ENCODE results near the gene APAF1. TPM values are rescaled to one million over a fixed set of nuclear protein-coding genes. Genes with fewer than 3 reads are reported as not detected.
A peak's percentile ranks its signal among the peaks of the same experiment; 100 is the strongest.

APAF1 gene
- total RNA-seq, 2 experiments from 2014 or later: 19.6 to 20.8 TPM

DNA sequence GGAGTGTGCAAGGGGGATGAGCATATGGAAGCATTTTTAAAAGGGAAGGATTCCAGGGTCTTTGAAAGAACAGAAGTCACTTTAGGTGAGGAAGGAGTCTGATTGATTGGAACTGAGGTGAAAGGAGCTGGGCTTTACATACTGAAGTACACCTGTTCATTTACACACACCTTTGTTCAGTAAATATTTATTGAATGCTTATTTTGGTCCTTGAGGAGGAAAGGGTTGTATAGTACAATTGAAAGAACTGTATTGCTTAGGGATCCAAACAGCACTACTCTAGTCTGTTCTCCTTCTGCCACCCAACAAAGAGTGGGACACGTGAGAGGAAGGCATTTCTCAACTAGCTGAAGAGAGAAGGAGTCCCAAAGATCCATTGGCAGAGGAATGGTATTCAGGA lies 63.9 kb downstream of the APAF1 start:
- Mint-ChIP-seq H3K4me3 (no peak overlapping the region), H3K27me3 (no peaks in the 10 kb centered on the region), H3K27ac (no peak overlapping the region), H3K36me3 (peaks cover 22% of the 10 kb centered on the region), H3K9me3 (no peaks in the 10 kb centered on the region), H3K4me1 (ENCODE audit: low read depth) (peaks cover 2% of the 10 kb centered on the region)
- ChIA-PET CTCF (no interaction called here), POLR2A (no interaction called here)
- DNase-seq: no peak
- intact Hi-C loops (cut with micrococcal nuclease): no loop called here

GRCh38 chr12:98714426-98714825 lies 69.3 kb downstream of the APAF1 start:
- Mint-ChIP-seq H3K36me3 (peaks cover 23% of the 10 kb centered on the region), H3K27ac (no peak overlapping the region), H3K4me3 (no peak overlapping the region), H3K4me1 (ENCODE audit: low read depth) (no peaks in the 10 kb centered on the region), H3K9me3 (no peaks in the 10 kb centered on the region), H3K27me3 (no peaks in the 10 kb centered on the region)
- CTCF ChIA-PET: no interaction called here
- intact Hi-C loops (cut with micrococcal nuclease): no loop called here
- POLR2A ChIA-PET: no interaction called here
- DNase-seq: no peak

- peaks cover 19% of the 10 kb centered on the region for H3K36me3 Mint-ChIP-seq
- no peak overlapping the region for H3K4me3 Mint-ChIP-seq
- intact Hi-C loops (cut with micrococcal nuclease): no loop called here
- H3K27ac Mint-ChIP-seq: no peak overlapping the region
- H3K4me1 Mint-ChIP-seq (ENCODE audit: low read depth): peaks cover 6% of the 10 kb centered on the region
- no peak for DNase-seq
- H3K9me3 Mint-ChIP-seq: no peaks in the 10 kb centered on the region
- H3K27me3 Mint-ChIP-seq: no peaks in the 10 kb centered on the region
- POLR2A ChIA-PET: no interaction called here
- CTCF ChIA-PET: interaction anchor here (0.6 to 1.4 kb wide), 2 partner anchors 50 to 92 kb away, joined by 3 read pairs; no protein-coding TSS in a partner anchor
Measured at GRCh38 chr12:98719515-98720504, 74.7 kb downstream of the APAF1 start.

- H3K36me3 Mint-ChIP-seq: peaks cover 22% of the 10 kb centered on the region
- no peaks in the 10 kb centered on the region for H3K9me3 Mint-ChIP-seq
- ChIA-PET CTCF (interaction anchor here (0.7 to 0.8 kb wide), 2 partner anchors 22 to 277 kb away, joined by 3 to 4 read pairs; no protein-coding TSS in a partner anchor), POLR2A (no interaction called here)
- intact Hi-C loops (cut with micrococcal nuclease): no loop called here
- H3K27me3 Mint-ChIP-seq: no peaks in the 10 kb centered on the region
- H3K4me1 Mint-ChIP-seq (ENCODE audit: low read depth): peaks cover 13% of the 10 kb centered on the region
- DNase-seq: no peak
- no peak overlapping the region for H3K27ac Mint-ChIP-seq
- H3K4me3 Mint-ChIP-seq: no peak overlapping the region
Measured at GRCh38 chr12:98721204-98721702, 76.2 kb downstream of the APAF1 start.

DNA sequence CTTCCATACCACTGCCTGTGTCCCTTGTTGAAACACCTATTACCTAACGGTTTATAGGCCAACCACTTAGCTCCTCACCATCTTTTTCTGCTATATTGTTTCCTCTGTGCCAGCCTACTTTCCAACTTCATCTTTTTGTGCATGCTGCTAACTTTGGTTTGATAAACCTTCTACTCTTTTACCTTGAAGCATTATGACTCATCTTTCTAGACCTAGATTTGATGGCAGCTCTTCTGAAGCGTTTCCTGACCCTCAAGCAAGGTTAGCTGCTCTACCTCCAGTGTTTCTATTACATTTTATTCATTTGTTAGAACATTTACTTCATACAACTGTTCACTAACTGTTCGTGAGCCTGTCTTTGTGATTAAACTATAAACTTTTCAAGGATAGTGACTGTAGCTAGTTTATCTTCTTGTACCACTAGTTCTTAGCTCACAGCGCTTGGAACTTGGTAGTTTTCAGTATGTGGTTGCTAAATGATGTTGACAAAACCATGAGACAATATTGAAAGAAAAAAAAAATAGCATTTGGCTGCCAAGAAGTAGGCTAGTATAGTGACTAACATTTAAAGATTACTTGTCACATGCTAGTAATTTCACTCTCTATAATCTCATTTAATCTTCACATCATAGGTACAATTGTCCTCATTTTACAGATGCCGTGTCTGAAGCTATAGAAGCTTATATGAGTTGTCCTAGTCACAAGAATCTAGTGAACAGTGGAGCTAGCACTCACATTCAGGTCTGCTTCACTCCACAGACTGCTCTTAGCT lies 79.5 kb downstream of the APAF1 start:
- Mint-ChIP-seq H3K27ac (peak overlapping the region; percentile 26), H3K9me3 (no peaks in the 10 kb centered on the region), H3K4me1 (ENCODE audit: low read depth) (peaks cover 13% of the 10 kb centered on the region), H3K4me3 (no peak overlapping the region), H3K27me3 (no peaks in the 10 kb centered on the region), H3K36me3 (peaks cover 23% of the 10 kb centered on the region)
- intact Hi-C loops (cut with micrococcal nuclease): loop anchor here (1.0 to 5.0 kb wide), 2 partner anchors 17 to 73 kb away; no protein-coding TSS in a partner anchor
- ChIA-PET POLR2A (interaction anchor here (1.2 to 1.6 kb wide), 2 partner anchors 22 to 30 kb away, joined by 4 read pairs; no protein-coding TSS in a partner anchor), CTCF (interaction anchor here (0.7 to 2.5 kb wide), 13 partner anchors 11 to 274 kb away, joined by 3 to 29 read pairs (median 4); no protein-coding TSS in a partner anchor)
- DNase-seq: no peak

DNA sequence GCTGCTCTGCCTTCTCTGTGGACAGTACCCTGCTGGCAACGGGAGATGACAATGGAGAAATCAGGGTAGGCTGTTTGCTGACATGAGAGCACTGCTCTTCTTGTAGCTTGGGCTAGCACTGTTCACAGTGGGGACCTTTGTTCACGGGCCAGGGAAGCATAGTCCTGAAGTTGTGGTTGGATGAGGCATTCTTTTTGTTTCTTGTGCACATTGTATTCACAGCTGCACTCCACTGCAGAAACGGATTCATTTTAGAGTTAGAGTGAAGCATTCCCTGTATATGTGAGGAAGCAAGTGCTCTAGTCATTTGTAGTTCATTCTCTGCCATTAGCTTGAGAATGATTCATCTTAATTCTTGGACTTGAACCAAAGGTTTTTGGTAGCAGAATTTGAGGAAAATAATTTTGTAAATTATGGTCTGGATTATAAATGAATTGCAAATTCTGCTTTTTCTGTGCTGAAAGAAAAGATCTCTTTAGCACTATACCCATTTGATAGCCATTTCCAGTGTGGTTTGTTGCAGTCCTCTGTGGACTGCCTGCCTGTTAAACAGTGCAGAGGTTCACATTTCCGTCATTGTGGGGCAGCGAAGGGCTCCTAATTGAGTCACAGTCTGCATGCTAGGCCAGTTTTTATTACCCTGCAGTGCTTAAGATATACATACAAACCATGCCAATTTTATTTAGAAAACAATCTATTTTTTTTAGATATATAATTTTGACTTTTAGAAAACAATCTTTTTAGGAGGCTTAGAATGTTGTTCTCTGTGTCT lies 80.6 kb downstream of the APAF1 start:
- H3K4me3 Mint-ChIP-seq: no peak overlapping the region
- no peak overlapping the region for H3K27ac Mint-ChIP-seq
- intact Hi-C loops (cut with micrococcal nuclease): loop anchor here (1.0 to 5.0 kb wide), 4 partner anchors 16 to 273 kb away; no protein-coding TSS in a partner anchor

GRCh38 chr12:98727196-98727595 lies 82.1 kb downstream of the APAF1 start:
- no peak for DNase-seq
- no peak overlapping the region for H3K27ac Mint-ChIP-seq
- peaks cover 13% of the 10 kb centered on the region for H3K4me1 Mint-ChIP-seq (ENCODE audit: low read depth)
- H3K4me3 Mint-ChIP-seq: no peak overlapping the region
- no peaks in the 10 kb centered on the region for H3K27me3 Mint-ChIP-seq
- intact Hi-C loops (cut with micrococcal nuclease): loop anchor here (2.0 to 5.0 kb wide), 2 partner anchors 70 to 272 kb away; no protein-coding TSS in a partner anchor
- ChIA-PET POLR2A (interaction anchor here (0.7 kb wide), 1 partner anchor 32 kb away, joined by 3 read pairs; no protein-coding TSS in a partner anchor), CTCF (interaction anchor here (0.9 to 4.0 kb wide), 4 partner anchors 15 to 272 kb away, joined by 3 to 19 read pairs (median 5); no protein-coding TSS in a partner anchor)
- H3K36me3 Mint-ChIP-seq: peaks cover 30% of the 10 kb centered on the region
- H3K9me3 Mint-ChIP-seq: no peaks in the 10 kb centered on the region

More for the DNA sequence above, 80.6 kb downstream of the APAF1 start:
- H3K36me3 Mint-ChIP-seq: peaks cover 24% of the 10 kb centered on the region
- H3K27me3 Mint-ChIP-seq: no peaks in the 10 kb centered on the region
- CTCF ChIA-PET: interaction anchor here (0.7 to 2.5 kb wide), 12 partner anchors 10 to 273 kb away, joined by 3 to 29 read pairs (median 4); no protein-coding TSS in a partner anchor
- H3K9me3 Mint-ChIP-seq: no peaks in the 10 kb centered on the region
- H3K4me1 Mint-ChIP-seq (ENCODE audit: low read depth): peaks cover 13% of the 10 kb centered on the region
- POLR2A ChIA-PET: interaction anchor here (1.2 to 1.6 kb wide), 2 partner anchors 21 to 29 kb away, joined by 4 read pairs; no protein-coding TSS in a partner anchor
- peak; percentile 81 for DNase-seq

DNA sequence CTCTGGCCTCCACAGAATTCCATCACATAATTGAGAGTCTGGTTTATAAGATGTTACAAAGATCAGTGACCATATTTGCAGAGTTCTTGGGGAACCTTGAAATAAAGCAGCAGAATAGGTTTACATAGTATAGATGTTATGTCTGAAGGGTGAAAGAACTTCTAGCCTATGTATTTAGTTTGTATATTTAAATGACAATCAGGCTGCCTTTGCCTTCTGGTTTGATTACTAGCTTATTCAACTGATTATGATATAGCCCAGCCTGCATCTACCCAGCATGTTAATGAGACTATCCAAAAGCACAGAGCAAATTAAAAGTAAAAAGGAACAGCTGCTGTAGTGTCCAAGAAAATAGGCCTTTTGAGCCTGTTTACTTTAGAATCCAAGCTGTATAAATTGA lies 85.3 kb downstream of the APAF1 start:
- DNase-seq: no peak
- H3K27me3 Mint-ChIP-seq: no peaks in the 10 kb centered on the region
- H3K36me3 Mint-ChIP-seq: peaks cover 24% of the 10 kb centered on the region
- no peak overlapping the region for H3K4me3 Mint-ChIP-seq
- POLR2A ChIA-PET: no interaction called here
- intact Hi-C loops (cut with micrococcal nuclease): no loop called here
- H3K27ac Mint-ChIP-seq: no peak overlapping the region
- no peaks in the 10 kb centered on the region for H3K9me3 Mint-ChIP-seq
- H3K4me1 Mint-ChIP-seq (ENCODE audit: low read depth): peaks cover 3% of the 10 kb centered on the region
- CTCF ChIA-PET: interaction anchor here (0.7 to 5.1 kb wide), 3 partner anchors 12 to 268 kb away, joined by 5 to 35 read pairs (median 19); no protein-coding TSS in a partner anchor

GRCh38 chr12:98733667-98734350 lies 88.7 kb downstream of the APAF1 start:
- POLR2A ChIA-PET: interaction anchor here (0.6 kb wide), 1 partner anchor 81 kb away, joined by 3 read pairs; no protein-coding TSS in a partner anchor
- H3K4me3 Mint-ChIP-seq: no peak overlapping the region
- no peak for DNase-seq
- peaks cover 17% of the 10 kb centered on the region for H3K4me1 Mint-ChIP-seq (ENCODE audit: low read depth)
- H3K27me3 Mint-ChIP-seq: no peaks in the 10 kb centered on the region
- intact Hi-C loops (cut with micrococcal nuclease): no loop called here
- no peaks in the 10 kb centered on the region for H3K9me3 Mint-ChIP-seq
- H3K36me3 Mint-ChIP-seq: peaks cover 14% of the 10 kb centered on the region
- CTCF ChIA-PET: interaction anchor here (0.6 to 2.5 kb wide), 2 partner anchors 9 to 35 kb away, joined by 3 to 11 read pairs; no protein-coding TSS in a partner anchor
- no peak overlapping the region for H3K27ac Mint-ChIP-seq

DNA sequence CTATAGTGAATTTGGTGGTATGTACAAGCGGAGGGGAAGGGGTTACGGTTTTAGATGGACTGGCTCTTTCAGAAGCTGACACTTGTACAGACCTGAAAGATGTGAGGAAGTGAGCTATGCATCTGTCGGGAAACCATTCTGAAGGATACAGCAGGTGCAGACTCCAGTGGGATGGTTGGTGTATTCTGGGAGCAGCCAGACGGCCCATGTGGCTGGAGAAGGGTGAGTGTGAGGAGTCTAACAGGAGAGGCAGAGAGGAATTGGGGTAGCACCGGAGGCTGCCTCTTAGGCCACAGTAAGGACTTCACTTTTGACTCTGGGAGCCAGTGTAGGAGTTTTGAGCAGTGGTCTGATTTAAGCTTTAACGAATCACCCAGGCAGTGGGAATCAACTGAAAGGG lies 90.7 kb downstream of the APAF1 start:
- ChIA-PET CTCF (interaction anchor here (1.3 to 2.5 kb wide), 2 partner anchors 11 to 37 kb away, joined by 4 to 11 read pairs; no protein-coding TSS in a partner anchor), POLR2A (interaction anchor here (0.7 kb wide), 1 partner anchor 140 kb away, joined by 3 read pairs; no protein-coding TSS in a partner anchor)
- peaks cover 7% of the 10 kb centered on the region for H3K36me3 Mint-ChIP-seq
- DNase-seq: no peak
- no peak overlapping the region for H3K4me3 Mint-ChIP-seq
- no peaks in the 10 kb centered on the region for H3K9me3 Mint-ChIP-seq
- H3K27me3 Mint-ChIP-seq: no peaks in the 10 kb centered on the region
- no peak overlapping the region for H3K27ac Mint-ChIP-seq
- intact Hi-C loops (cut with micrococcal nuclease): no loop called here
- H3K4me1 Mint-ChIP-seq (ENCODE audit: low read depth): peaks cover 36% of the 10 kb centered on the region
